HG02884 (cell line): ENCODE results near the gene MYH13.

Source experiments
- ATAC-seq: cut with Tn5 transposase; IDR thresholded peaks from one replicate; pipeline ENCODE4 v1.9.1; 2021; ENCODE audit warnings: mild to moderate bottlenecking, moderate library complexity; ENCODE audit not compliant: unreplicated experiment

Gene MYH13

GRCh38 chr17:10262451-10262850 lies 110.4 kb downstream of the MYH13 start:
- ATAC-seq: no peak

GRCh38 chr17:10261098-10261497 lies 111.7 kb downstream of the MYH13 start:
- no peak for ATAC-seq

GRCh38 chr17:10251212-10251948 lies 121.4 kb downstream of the MYH13 start:
- ATAC-seq: peak; percentile 90
